HepG2 (cell line): ENCODE results near the gene PALM. TPM values are rescaled to one million over a fixed set of nuclear protein-coding genes. Genes with fewer than 3 reads are reported as not detected.

Experiments
- ATAC-seq: fragments of 200-7000 bp; cut with Tn5 transposase; 3 replicates; pipeline ENCODE4 v1.9.1; 2020; ENCODE audit warnings: mild to moderate bottlenecking, moderate library complexity
- BruUV-seq: library from RNA; stranded (reverse); fragments of 400-500 nt; replicated peaks from 2 replicates; lab custom pipeline; 2021; lab: Mats Ljungman, UMichigan
- CTCF ChIA-PET: fragments of 300-600 bp; formaldehyde crosslinking; extraction: SDS; loops from one replicate; lab custom pipeline; 2021; ENCODE audit warnings: low total read pairs, inconsistent platforms, low intra/inter-chr PET ratio; lab: Yijun Ruan, JAX
- POLR2A ChIA-PET: fragments of 350-600 bp; sonication (Branson Sonifier 250); formaldehyde crosslinking; loops from one replicate; lab custom pipeline; 2020; ENCODE audit warnings: antibody characterized with exemption, inconsistent platforms; lab: Yijun Ruan, JAX
- DNase-seq: peaks from one replicate; pipeline ENCODE4 v3.0.0-alpha.2; 2015; ENCODE audit warnings: low spot score
- FAIRE-seq: peaks from 3 replicates; lab custom pipeline; 2011; peaks lifted over from hg19 to GRCh38; lab: Jason Lieb, UNC
- H2AFZ ChIP-seq: one replicate; pipeline ENCODE4 v1.6.1; 2011; ENCODE audit warnings: low read length, inconsistent platforms
- H3K27ac ChIP-seq: fragments of 300-600 bp; 3 replicates; pipeline ENCODE4 v1.8.0; 2011; ENCODE audit warnings: mixed run types, mild to moderate bottlenecking, mixed read lengths, low read length, inconsistent platforms; ENCODE audit not compliant: insufficient read depth; ENCODE audit errors: extremely low read length
- H3K27me3 ChIP-seq, 2 experiments: fragments of 200-600 bp in 1 of 2; 2 replicates in 1 of 2; 3 replicates in 1 of 2; pipeline versions ENCODE4 v1.6.0 to v1.8.0; 2011; ENCODE audit warnings: low read length in 2 of 2, mild to moderate bottlenecking in 2 of 2, moderate library complexity in 2 of 2, inconsistent platforms in 1 of 2; ENCODE audit not compliant: insufficient read depth in 2 of 2, control insufficient read depth in 1 of 2
- H3K36me3 ChIP-seq, 2 experiments: fragments of 200-600 bp in 1 of 2; replicated peaks in 1 of 2; 2 replicates in 1 of 2; 3 replicates in 1 of 2; pipeline versions ENCODE4 v1.5.1 to v1.8.0; 2011; ENCODE audit warnings: low read length in 2 of 2, inconsistent platforms in 1 of 2; ENCODE audit not compliant: insufficient read depth in 2 of 2, control insufficient read depth in 1 of 2
- H3K4me1 ChIP-seq: 2 replicates; pipeline ENCODE4 v1.5.1; 2012; ENCODE audit warnings: low read length, inconsistent platforms; ENCODE audit not compliant: insufficient read depth
- H3K4me2 ChIP-seq: 2 replicates; pipeline ENCODE4 v1.6.0; 2011; ENCODE audit warnings: low read depth, low read length, inconsistent platforms
- H3K4me3 ChIP-seq, 3 experiments: fragments of 200-600 bp in 1 of 3; sonication (generic), shearing (Covaris generic) in 1 of 3; replicated peaks in 1 of 3; 2 replicates each; pipeline ENCODE4 v1.5.1; 2011 to 2016; ENCODE audit warnings: low read length in 3 of 3, inconsistent platforms in 2 of 3, low read depth in 2 of 3, mild to moderate bottlenecking in 2 of 3, control low read depth in 1 of 3, mixed read lengths in 1 of 3; ENCODE audit not compliant: insufficient read depth in 1 of 3
- H3K79me2 ChIP-seq: one replicate; pipeline ENCODE4 v1.6.1; 2011; ENCODE audit warnings: low read length, inconsistent platforms; ENCODE audit not compliant: insufficient read depth
- H3K9ac ChIP-seq: 2 replicates; pipeline ENCODE4 v1.6.0; 2011; ENCODE audit warnings: mild to moderate bottlenecking, low read depth, low read length, inconsistent platforms; ENCODE audit not compliant: insufficient read depth
- H3K9me3 ChIP-seq: 2 replicates; pipeline ENCODE4 v1.5.1; 2012; ENCODE audit warnings: mild to moderate bottlenecking, low read length
- H4K20me1 ChIP-seq: 2 replicates; pipeline ENCODE4 v1.6.0; 2011; ENCODE audit warnings: inconsistent platforms, mild to moderate bottlenecking, low read length, moderate library complexity; ENCODE audit not compliant: insufficient read depth
- DR1 ChIP-seq: sonication (generic); formaldehyde crosslinking; IDR thresholded peaks from 2 replicates; pipeline ENCODE4 v1.8.0; 2021; ENCODE audit warnings: mild to moderate bottlenecking, missing genetic modification reagents, inconsistent platforms
- EP300 ChIP-seq, 3 experiments: sonication (generic) in 1 of 3; formaldehyde crosslinking in 1 of 3; IDR thresholded peaks; 2 replicates each; pipeline versions ENCODE4 v1.5.1 to v1.6.1; 2011 to 2020; ENCODE audit warnings: low read depth in 2 of 3, low read length in 2 of 3, borderline replicate concordance in 1 of 3, improper control_type of control experiment in 1 of 3, mild to moderate bottlenecking in 1 of 3, missing genetic modification reagents in 1 of 3, moderate library complexity in 1 of 3
- ETV6 ChIP-seq: sonication (generic); formaldehyde crosslinking; conservative IDR thresholded peaks from 2 replicates; pipeline ENCODE4 v1.4.0; 2020; ENCODE audit warnings: missing genetic modification reagents
- TBX3 ChIP-seq: fragments of 450-650 bp; IDR thresholded peaks from 2 replicates; pipeline ENCODE4 v1.6.1; 2017; ENCODE audit warnings: antibody characterized with exemption, mild to moderate bottlenecking, inconsistent platforms, borderline replicate concordance
- TCF12 ChIP-seq, 2 experiments: fragments of 450-650 bp in 1 of 2; sonication (generic) in 1 of 2; formaldehyde crosslinking in 1 of 2; IDR thresholded peaks; 2 replicates each; pipeline versions ENCODE4 v1.6.1 to v1.8.0; 2017 to 2022; ENCODE audit warnings: antibody characterized with exemption in 1 of 2, mild to moderate bottlenecking in 1 of 2, missing genetic modification reagents in 1 of 2, moderate library complexity in 1 of 2
- TCF7 ChIP-seq: sonication (generic); IDR thresholded peaks from 2 replicates; pipeline ENCODE4 v1.6.1; 2016; ENCODE audit warnings: antibody characterized with exemption, low read depth
- YY1 ChIP-seq: IDR thresholded peaks from 2 replicates; pipeline ENCODE4 v1.6.1; 2011; ENCODE audit warnings: low read length, low read depth, moderate library complexity, mild to moderate bottlenecking; ENCODE audit not compliant: insufficient read depth, insufficient replicate concordance
- ZMYM3 ChIP-seq: sonication (generic); formaldehyde crosslinking; IDR thresholded peaks from 2 replicates; pipeline ENCODE4 v1.5.1; 2020; ENCODE audit warnings: mild to moderate bottlenecking, missing genetic modification reagents
- WGBS: methylation state at CpG from one replicate; pipeline ENCODE4 v1.1.6; 2017; ENCODE audit warnings: low lambda C conversion rate; 5-methylcytosine and 5-hydroxymethylcytosine counted together
- in situ Hi-C: cut with HindIII; loops from 2 replicates; pipeline ENCODE4 v1.10.0; 2017; ENCODE audit warnings: low pct_unique_long_range_greater_than_20kb; ENCODE audit not compliant: extremely low pct_ligation_motif_present
- intact Hi-C: fragments of 100-400 bp; cut with micrococcal nuclease; formaldehyde crosslinking; loops from one replicate; pipeline ENCODE4 v1.10.0; 2022; ENCODE audit not compliant: unreplicated experiment
- polyA plus RNA-seq, 8 experiments: library from polyadenylated mRNA; depleted of rRNA in 3 of 8; stranded (reverse) in 7 of 8; unstranded in 1 of 8; fragments of >200 nt; fragmentation: Illumina TruSeq in 4 of 8; extraction: Trizol in 4 of 8; gene quantifications; 2 replicates each; pipeline versions ENCODE4 v1.2.1 to v1.2.3, GENCODE V29; 2011 to 2016; ENCODE audit warnings: low read depth in 4 of 8, missing spikeins in 1 of 8, mixed read lengths in 1 of 8; ENCODE audit not compliant: insufficient read depth in 1 of 8
- total RNA-seq, 5 experiments: library from RNA; depleted of rRNA; stranded (reverse); fragments of >200 nt; fragmentation: Illumina TruSeq; extraction: Trizol; gene quantifications; 2 replicates each; pipeline ENCODE4 v1.2.3, GENCODE V29; 2016; ENCODE audit warnings: low read depth in 1 of 5
- TF ChIP-seq, protein P1 (sequence below): sonication (generic); formaldehyde crosslinking; IDR thresholded peaks from 2 replicates; pipeline ENCODE4 v1.4.0; 2020; ENCODE audit warnings: missing genetic modification reagents, borderline replicate concordance

Gene PALM
- total and polyA plus RNA-seq, 2 of the 13 experiments (the other 11 are each of a cell fraction or from before 2014, with no cell fraction given) = 4.0 to 9.7 TPM

- TF ChIP-seq YY1 (no peak), EP300 (IDR thresholded peaks at IDR 0.05; ENCODE audit: low read depth in 2 of 2, low read length in 2 of 2) (no peak), EP300 (CRISPR knock-in tag; IDR thresholded peaks at IDR 0.05; ENCODE audit: borderline replicate concordance) (no peak), TCF12 (IDR thresholded peaks at IDR 0.05) (no peak), TCF12 (CRISPR knock-in tag; IDR thresholded peaks at IDR 0.05) (no peak), ETV6 (CRISPR knock-in tag) (no peak), TCF7 (no peak)
- TF ChIP-seq, protein P1, sequence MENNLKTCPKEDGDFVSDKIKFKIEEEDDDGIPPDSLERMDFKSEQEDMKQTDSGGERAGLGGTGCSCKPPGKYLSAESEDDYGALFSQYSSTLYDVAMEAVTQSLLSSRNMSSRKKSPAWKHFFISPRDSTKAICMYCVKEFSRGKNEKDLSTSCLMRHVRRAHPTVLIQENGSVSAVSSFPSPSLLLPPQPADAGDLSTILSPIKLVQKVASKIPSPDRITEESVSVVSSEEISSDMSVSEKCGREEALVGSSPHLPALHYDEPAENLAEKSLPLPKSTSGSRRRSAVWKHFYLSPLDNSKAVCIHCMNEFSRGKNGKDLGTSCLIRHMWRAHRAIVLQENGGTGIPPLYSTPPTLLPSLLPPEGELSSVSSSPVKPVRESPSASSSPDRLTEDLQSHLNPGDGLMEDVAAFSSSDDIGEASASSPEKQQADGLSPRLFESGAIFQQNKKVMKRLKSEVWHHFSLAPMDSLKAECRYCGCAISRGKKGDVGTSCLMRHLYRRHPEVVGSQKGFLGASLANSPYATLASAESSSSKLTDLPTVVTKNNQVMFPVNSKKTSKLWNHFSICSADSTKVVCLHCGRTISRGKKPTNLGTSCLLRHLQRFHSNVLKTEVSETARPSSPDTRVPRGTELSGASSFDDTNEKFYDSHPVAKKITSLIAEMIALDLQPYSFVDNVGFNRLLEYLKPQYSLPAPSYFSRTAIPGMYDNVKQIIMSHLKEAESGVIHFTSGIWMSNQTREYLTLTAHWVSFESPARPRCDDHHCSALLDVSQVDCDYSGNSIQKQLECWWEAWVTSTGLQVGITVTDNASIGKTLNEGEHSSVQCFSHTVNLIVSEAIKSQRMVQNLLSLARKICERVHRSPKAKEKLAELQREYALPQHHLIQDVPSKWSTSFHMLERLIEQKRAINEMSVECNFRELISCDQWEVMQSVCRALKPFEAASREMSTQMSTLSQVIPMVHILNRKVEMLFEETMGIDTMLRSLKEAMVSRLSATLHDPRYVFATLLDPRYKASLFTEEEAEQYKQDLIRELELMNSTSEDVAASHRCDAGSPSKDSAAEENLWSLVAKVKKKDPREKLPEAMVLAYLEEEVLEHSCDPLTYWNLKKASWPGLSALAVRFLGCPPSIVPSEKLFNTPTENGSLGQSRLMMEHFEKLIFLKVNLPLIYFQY = no peak
Measured at GRCh38 chr19:757811-758668, 49.3 kb downstream of the PALM start (continued).

DNA sequence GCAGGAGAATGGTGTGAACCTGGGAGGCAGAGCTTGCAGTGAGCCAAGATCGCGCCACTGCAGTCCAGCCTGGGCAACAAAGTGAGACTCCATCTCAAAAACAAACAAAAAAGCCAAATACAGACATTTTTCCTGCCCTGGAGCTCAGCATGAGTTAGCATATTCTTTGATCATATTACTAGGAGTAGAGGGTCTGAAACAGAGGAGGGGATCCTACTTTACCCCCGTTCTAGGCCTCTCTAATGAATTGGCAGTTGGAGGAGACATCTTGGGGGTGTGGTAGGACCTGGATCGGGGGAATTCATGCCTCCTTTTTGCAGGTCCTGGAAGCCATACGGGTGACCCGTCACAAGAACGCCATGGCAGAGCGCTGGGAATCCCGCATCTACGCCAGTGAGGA is 54.4 kb downstream of the PALM start:
- in situ Hi-C loops (loop anchor here (10.0 kb wide), 2 partner anchors 92 to 222 kb away; partner anchors contain the start of genes CFD, ELANE and WDR18), intact Hi-C loops (no loop called here)
- ChIA-PET CTCF (no interaction called here), POLR2A (no interaction called here)
- no peak overlapping the region for H3K4me2 ChIP-seq
- no peaks in the 10 kb centered on the region for H3K79me2 ChIP-seq
- H3K36me3 ChIP-seq = no peaks in the 10 kb centered on the region
- H3K27me3 ChIP-seq = no peaks in the 10 kb centered on the region
- no peaks in the 10 kb centered on the region; the same call in 1 of the 2 replicates for H3K9me3 ChIP-seq
- BruUV-seq = no TSS peak
- peaks cover 8% of the 10 kb centered on the region; the same call in 1 of the 2 replicates for H3K4me1 ChIP-seq
- H3K27ac ChIP-seq = no peak overlapping the region
- H3K9ac ChIP-seq = no peak overlapping the region
- no peak for TF ChIP-seq DR1
- TF ChIP-seq TBX3 = no peak
- TF ChIP-seq ZMYM3 (CRISPR knock-in tag) = 0 out of 2 replicates have a peak, but pooled peaks have one; percentile 49
- DNase-seq (no peak), FAIRE-seq (no peak), ATAC-seq (no peak)
- H2AFZ ChIP-seq = no peak overlapping the region
- no peaks in the 10 kb centered on the region for H4K20me1 ChIP-seq
- no peak overlapping the region for H3K4me3 ChIP-seq
- WGBS = 96% methylated on average over 5 of the region's 10 CpGs
